ENCODE measurements around the gene PLA2G4A. TPM values are rescaled to one million over a fixed set of nuclear protein-coding genes. Genes with fewer than 3 reads are reported as not detected.

PLA2G4A gene
- total RNA-seq, 1 experiment from 2014 or later, result 8.6 TPM

DNA sequence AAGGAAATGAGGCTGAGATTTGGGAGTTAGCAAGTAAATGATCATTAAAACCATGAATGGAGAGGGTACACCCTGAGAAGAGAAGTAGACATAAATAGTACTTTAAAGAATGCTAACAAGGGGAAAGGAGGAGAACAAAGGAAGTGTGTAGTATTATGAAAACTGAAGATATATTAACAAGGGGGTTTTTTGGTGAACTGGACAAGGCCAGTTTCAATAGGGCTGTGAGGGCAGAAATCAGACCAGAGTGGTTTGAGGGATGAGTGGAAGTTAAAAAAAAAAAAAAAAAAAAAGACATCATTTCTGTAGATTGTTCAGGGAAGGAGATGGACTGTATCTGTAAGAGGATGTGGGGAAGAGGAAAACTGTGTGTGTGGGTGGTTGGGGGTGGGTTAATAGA, 137.1 kb downstream of the PLA2G4A start (continued):
- no peak for TF ChIP-seq RAD21 (IDR thresholded peaks at IDR 0.05; ENCODE audit: low read depth)
- no peak for TF ChIP-seq JUND (IDR thresholded peaks at IDR 0.05)
- TF ChIP-seq, protein P1, sequence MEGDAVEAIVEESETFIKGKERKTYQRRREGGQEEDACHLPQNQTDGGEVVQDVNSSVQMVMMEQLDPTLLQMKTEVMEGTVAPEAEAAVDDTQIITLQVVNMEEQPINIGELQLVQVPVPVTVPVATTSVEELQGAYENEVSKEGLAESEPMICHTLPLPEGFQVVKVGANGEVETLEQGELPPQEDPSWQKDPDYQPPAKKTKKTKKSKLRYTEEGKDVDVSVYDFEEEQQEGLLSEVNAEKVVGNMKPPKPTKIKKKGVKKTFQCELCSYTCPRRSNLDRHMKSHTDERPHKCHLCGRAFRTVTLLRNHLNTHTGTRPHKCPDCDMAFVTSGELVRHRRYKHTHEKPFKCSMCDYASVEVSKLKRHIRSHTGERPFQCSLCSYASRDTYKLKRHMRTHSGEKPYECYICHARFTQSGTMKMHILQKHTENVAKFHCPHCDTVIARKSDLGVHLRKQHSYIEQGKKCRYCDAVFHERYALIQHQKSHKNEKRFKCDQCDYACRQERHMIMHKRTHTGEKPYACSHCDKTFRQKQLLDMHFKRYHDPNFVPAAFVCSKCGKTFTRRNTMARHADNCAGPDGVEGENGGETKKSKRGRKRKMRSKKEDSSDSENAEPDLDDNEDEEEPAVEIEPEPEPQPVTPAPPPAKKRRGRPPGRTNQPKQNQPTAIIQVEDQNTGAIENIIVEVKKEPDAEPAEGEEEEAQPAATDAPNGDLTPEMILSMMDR (IDR thresholded peaks at IDR 0.05 in 2 of 3, conservative IDR thresholded peaks at IDR 0.05 in 1 of 3; ENCODE audit: borderline replicate concordance in 1 of 3, insufficient read depth in 1 of 3, low read depth in 2 of 3, low read length in 2 of 3), result no peak

DNA sequence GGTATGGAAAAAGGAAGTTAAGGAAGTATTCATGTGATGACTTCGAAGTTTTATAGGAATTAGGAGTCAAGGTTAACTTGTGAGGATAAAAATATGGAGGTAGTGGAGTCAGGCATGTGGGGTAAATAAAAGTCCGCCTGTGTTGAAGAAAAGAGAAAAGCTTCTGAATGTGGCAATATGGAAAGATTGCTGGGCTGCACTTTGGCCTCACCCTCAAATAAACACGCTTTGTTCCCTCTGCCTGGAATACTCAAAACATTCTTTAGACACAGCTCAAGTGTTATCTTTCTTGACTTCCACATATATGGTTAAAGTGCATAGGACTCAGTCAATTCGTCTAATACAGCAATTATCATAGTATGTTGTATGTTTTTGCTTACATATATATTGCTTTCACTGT, 137.7 kb downstream of the PLA2G4A start:
- Histone ChIP-seq H3K36me3 (ENCODE audit: control insufficient read depth in 1 of 2, insufficient read depth in 2 of 2, low read length in 2 of 2) (no peaks in the 10 kb centered on the region), H4K20me1 (ENCODE audit: insufficient read depth) (no peaks in the 10 kb centered on the region), H3K27me3 (ENCODE audit: insufficient read depth, low read length) (no peaks in the 10 kb centered on the region), H3K9me3 (ENCODE audit: control insufficient read depth in 1 of 2, insufficient read depth in 1 of 2, low read depth in 1 of 2, low read length in 2 of 2) (no peaks in the 10 kb centered on the region), H2AFZ (ENCODE audit: low read depth, low read length, poor library complexity, severe bottlenecking) (no peak overlapping the region), H3K4me1 (ENCODE audit: control insufficient read depth in 1 of 2, insufficient read depth in 2 of 2, low read length in 2 of 2) (no peaks in the 10 kb centered on the region), H3K9me2 (ENCODE audit: insufficient read depth) (no peaks in the 10 kb centered on the region), H3K9ac (ENCODE audit: low read length) (no peak overlapping the region), H3K4me2 (ENCODE audit: low read length) (no peak overlapping the region), H3K27ac (ENCODE audit: low read depth, low read length) (no peak overlapping the region), H3K4me3 (replicated peaks in 1 of 2; ENCODE audit: low read depth in 1 of 2, low read length in 2 of 2) (no peak overlapping the region), H3K79me2 (ENCODE audit: insufficient read depth, low read length) (no peaks in the 10 kb centered on the region)
- DNase-seq (ENCODE audit: low read depth, low spot score) (no peak), ATAC-seq (no peak)
- CTCF ChIA-PET, result no interaction called here
- TF ChIP-seq ELF1 (IDR thresholded peaks at IDR 0.05; ENCODE audit: borderline replicate concordance, low read depth), result no peak
- TF ChIP-seq, protein P2, sequence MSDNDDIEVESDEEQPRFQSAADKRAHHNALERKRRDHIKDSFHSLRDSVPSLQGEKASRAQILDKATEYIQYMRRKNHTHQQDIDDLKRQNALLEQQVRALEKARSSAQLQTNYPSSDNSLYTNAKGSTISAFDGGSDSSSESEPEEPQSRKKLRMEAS (IDR thresholded peaks at IDR 0.05), result no peak
- TF ChIP-seq EGR1 (IDR thresholded peaks at IDR 0.05; ENCODE audit: low read depth), result no peak
- no peak for TF ChIP-seq ZFX (IDR thresholded peaks at IDR 0.05)
- TF ChIP-seq EZH2phosphoT487 (IDR thresholded peaks at IDR 0.05; ENCODE audit: borderline replicate concordance), result no peak
- TF ChIP-seq TCF7L2 (IDR thresholded peaks at IDR 0.05; ENCODE audit: borderline replicate concordance, extremely low read depth, insufficient read depth, insufficient read length), result no peak
- no peak for TF ChIP-seq CEBPB (IDR thresholded peaks at IDR 0.05; ENCODE audit: low read depth)
- TF ChIP-seq EZH2 (IDR thresholded peaks at IDR 0.05), result no peak
- TF ChIP-seq, protein P1 (IDR thresholded peaks at IDR 0.05 in 2 of 3, conservative IDR thresholded peaks at IDR 0.05 in 1 of 3; ENCODE audit: borderline replicate concordance in 1 of 3, insufficient read depth in 1 of 3, low read depth in 2 of 3, low read length in 2 of 3), result no peak
- no peak for TF ChIP-seq JUND (IDR thresholded peaks at IDR 0.05)
- intact Hi-C loops (cut with micrococcal nuclease), result no loop called here
- POLR2A ChIA-PET, result no interaction called here
- BruUV-seq (replicated peaks), result no TSS peak
- RAD21 ChIA-PET (ENCODE audit: low non-redundant PET in 1 of 2, low total read pairs in 2 of 2, uncharacterized antibody in 2 of 2, unreplicated experiment in 2 of 2), result no interaction called here
